HEK293 (cell line): Measurements from ENCODE around the gene SKIL.

ENCODE experiments used
- CTCF ChIA-PET: fragments of 350-600 bp; formaldehyde crosslinking; extraction: SDS; loops from one replicate; lab custom pipeline; 2021; ENCODE audit warnings: antibody characterized with exemption; lab: Yijun Ruan, JAX
- POLR2A ChIA-PET: fragments of 300-600 bp; formaldehyde crosslinking; extraction: SDS; loops from one replicate; lab custom pipeline; 2020; ENCODE audit warnings: antibody characterized with exemption, inconsistent platforms; lab: Yijun Ruan, JAX
- H3K27ac ChIP-seq: fragments of 200-500 bp; sonication (Bioruptor generic); 2 replicates; pipeline ENCODE4 v1.5.1; 2014; ENCODE audit warnings: low read depth, low read length, control low read depth, inconsistent platforms; ENCODE audit errors: extremely low read depth
- H3K36me3 ChIP-seq, 2 experiments: fragments of 200-500 bp in 1 of 2; sonication (Bioruptor generic) in 1 of 2; 1 replicate in 1 of 2; 2 replicates in 1 of 2; pipeline ENCODE4 v1.5.1; 2014 to 2017; ENCODE audit warnings: inconsistent platforms in 2 of 2, low read length in 2 of 2; ENCODE audit not compliant: control insufficient read depth in 2 of 2, insufficient read depth in 1 of 2
- H3K4me1 ChIP-seq: fragments of 200-500 bp; sonication (Bioruptor generic); 2 replicates; pipeline ENCODE4 v1.5.1; 2014; ENCODE audit warnings: mild to moderate bottlenecking, low read length, inconsistent platforms; ENCODE audit not compliant: control insufficient read depth, insufficient read depth
- H3K4me3 ChIP-seq: 2 replicates; pipeline ENCODE4 v1.5.1; 2011; ENCODE audit warnings: low read depth, mild to moderate bottlenecking, control low read depth, low read length, moderate library complexity
- H3K9me3 ChIP-seq: fragments of 200-500 bp; sonication (Bioruptor generic); 2 replicates; pipeline ENCODE4 v1.5.1; 2014; ENCODE audit warnings: low read depth, low read length, inconsistent platforms; ENCODE audit not compliant: control insufficient read depth, insufficient read depth
- GFI1B ChIP-seq: fragments of 450-650 bp; formaldehyde crosslinking; IDR thresholded peaks from 2 replicates; pipeline ENCODE4 v1.5.1; 2016; ENCODE audit warnings: missing biosample characterization, missing genetic modification characterization
- GLI4 ChIP-seq: fragments of 450-650 bp; formaldehyde crosslinking; IDR thresholded peaks from 2 replicates; pipeline ENCODE4 v1.5.1; 2016; ENCODE audit warnings: missing biosample characterization, missing genetic modification characterization
- KLF7 ChIP-seq: fragments of 450-650 bp; formaldehyde crosslinking; IDR thresholded peaks from 2 replicates; pipeline ENCODE4 v1.5.1; 2016; ENCODE audit warnings: missing biosample characterization, missing genetic modification characterization, borderline replicate concordance
- KLF8 ChIP-seq: fragments of 450-650 bp; formaldehyde crosslinking; IDR thresholded peaks from 2 replicates; pipeline ENCODE4 v1.5.1; 2016; ENCODE audit warnings: missing biosample characterization, missing genetic modification characterization
- KLF9 ChIP-seq: fragments of 450-650 bp; formaldehyde crosslinking; IDR thresholded peaks from 2 replicates; pipeline ENCODE4 v1.5.1; 2016; ENCODE audit warnings: missing biosample characterization, missing genetic modification characterization, low read depth
- PRDM1 ChIP-seq: fragments of 450-650 bp; formaldehyde crosslinking; IDR thresholded peaks from 2 replicates; pipeline ENCODE4; 2016; ENCODE audit warnings: missing biosample characterization, missing genetic modification characterization
- SCRT1 ChIP-seq: fragments of 450-650 bp; formaldehyde crosslinking; IDR thresholded peaks from 2 replicates; pipeline ENCODE4 v1.5.1; 2016; ENCODE audit warnings: missing biosample characterization, missing genetic modification characterization, borderline replicate concordance
- SP2 ChIP-seq: fragments of 450-650 bp; formaldehyde crosslinking; IDR thresholded peaks from 2 replicates; pipeline ENCODE4 v1.5.1; 2016; ENCODE audit warnings: missing biosample characterization, missing genetic modification characterization
- YY1 ChIP-seq: fragments of 450-650 bp; formaldehyde crosslinking; IDR thresholded peaks from 2 replicates; pipeline ENCODE4 v1.5.1; 2018; ENCODE audit warnings: missing biosample characterization, missing genetic modification characterization
- ZBTB20 ChIP-seq: fragments of 450-650 bp; formaldehyde crosslinking; IDR thresholded peaks from 2 replicates; pipeline ENCODE4 v1.5.1; 2016; ENCODE audit warnings: missing biosample characterization, missing genetic modification characterization
- ZEB2 ChIP-seq: fragments of 450-650 bp; formaldehyde crosslinking; IDR thresholded peaks from 2 replicates; pipeline ENCODE4 v1.5.1; 2016; ENCODE audit warnings: missing biosample characterization, missing genetic modification characterization
- ZNF140 ChIP-seq: fragments of 450-650 bp; formaldehyde crosslinking; IDR thresholded peaks from 2 replicates; pipeline ENCODE4 v1.5.1; 2016; ENCODE audit warnings: missing biosample characterization, missing genetic modification characterization
- ZNF146 ChIP-seq: fragments of 450-650 bp; formaldehyde crosslinking; IDR thresholded peaks from 2 replicates; pipeline ENCODE4 v1.5.1; 2016; ENCODE audit warnings: missing biosample characterization, missing genetic modification characterization
- ZNF175 ChIP-seq: fragments of 450-650 bp; formaldehyde crosslinking; IDR thresholded peaks from 2 replicates; pipeline ENCODE4 v1.5.1; 2016; ENCODE audit warnings: missing biosample characterization, missing genetic modification characterization
- ZNF248 ChIP-seq: fragments of 450-650 bp; formaldehyde crosslinking; IDR thresholded peaks from 2 replicates; pipeline ENCODE4 v1.5.1; 2017; ENCODE audit warnings: missing biosample characterization, missing genetic modification characterization
- ZNF394 ChIP-seq: fragments of 450-650 bp; formaldehyde crosslinking; IDR thresholded peaks from 2 replicates; pipeline ENCODE4 v1.5.1; 2016; ENCODE audit warnings: missing biosample characterization, missing genetic modification characterization, mild to moderate bottlenecking, moderate library complexity, borderline replicate concordance
- ZNF621 ChIP-seq: fragments of 450-650 bp; formaldehyde crosslinking; IDR thresholded peaks from 2 replicates; pipeline ENCODE4 v1.5.1; 2017; ENCODE audit warnings: missing biosample characterization, missing genetic modification characterization
- ZNF624 ChIP-seq: fragments of 450-650 bp; formaldehyde crosslinking; IDR thresholded peaks from 2 replicates; pipeline ENCODE4 v1.5.1; 2017; ENCODE audit warnings: missing biosample characterization, missing genetic modification characterization
- ZNF704 ChIP-seq: fragments of 450-650 bp; formaldehyde crosslinking; IDR thresholded peaks from 2 replicates; pipeline ENCODE4 v1.5.1; 2016; ENCODE audit warnings: missing biosample characterization, missing genetic modification characterization
- ZNF776 ChIP-seq: fragments of 450-650 bp; formaldehyde crosslinking; IDR thresholded peaks from 2 replicates; pipeline ENCODE4 v1.5.0; 2017; ENCODE audit warnings: missing biosample characterization, missing genetic modification characterization, borderline replicate concordance
- ZNF785 ChIP-seq: fragments of 450-650 bp; formaldehyde crosslinking; IDR thresholded peaks from 2 replicates; pipeline ENCODE4 v1.5.1; 2016; ENCODE audit warnings: missing biosample characterization, missing genetic modification characterization
- ZSCAN16 ChIP-seq: fragments of 450-650 bp; formaldehyde crosslinking; IDR thresholded peaks from 2 replicates; pipeline ENCODE4 v1.5.1; 2016; ENCODE audit warnings: missing biosample characterization, missing genetic modification characterization
- ZSCAN23 ChIP-seq: fragments of 450-650 bp; formaldehyde crosslinking; IDR thresholded peaks from 2 replicates; pipeline ENCODE4 v1.5.1; 2016; ENCODE audit warnings: missing biosample characterization, missing genetic modification characterization

The SKIL gene

DNA sequence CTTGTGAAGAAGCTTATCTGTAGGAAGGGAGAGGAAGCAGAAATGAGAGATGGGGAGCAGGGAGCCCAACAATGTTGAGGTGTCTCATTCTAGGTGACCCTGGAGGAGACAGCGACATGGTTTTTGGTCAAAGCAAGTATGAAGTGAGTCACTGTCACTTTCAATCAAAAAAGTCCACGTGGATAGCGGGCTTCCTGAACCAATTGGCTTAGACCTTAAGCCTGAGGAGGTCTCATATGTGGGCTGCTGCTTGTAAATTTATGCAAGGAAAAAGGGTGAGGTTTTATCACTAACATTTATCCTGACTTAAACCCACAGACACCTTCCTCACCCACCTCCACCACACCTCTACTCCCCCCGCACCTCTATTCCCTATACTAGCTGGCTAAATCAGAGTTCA lies 83.9 kb downstream of the SKIL start:
- H3K27ac ChIP-seq: no peak overlapping the region
- TF ChIP-seq KLF7 (tag by site-specific recombination) (no peak), PRDM1 (tag by site-specific recombination) (no peak), ZEB2 (tag by site-specific recombination) (no peak), ZNF248 (tag by site-specific recombination) (no peak)
- ChIA-PET CTCF (no interaction called here), POLR2A (no interaction called here)
- H3K4me1 ChIP-seq: no peaks in the 10 kb centered on the region
- H3K4me3 ChIP-seq: no peak overlapping the region
- no peaks in the 10 kb centered on the region for H3K36me3 ChIP-seq
- H3K9me3 ChIP-seq: no peaks in the 10 kb centered on the region

DNA sequence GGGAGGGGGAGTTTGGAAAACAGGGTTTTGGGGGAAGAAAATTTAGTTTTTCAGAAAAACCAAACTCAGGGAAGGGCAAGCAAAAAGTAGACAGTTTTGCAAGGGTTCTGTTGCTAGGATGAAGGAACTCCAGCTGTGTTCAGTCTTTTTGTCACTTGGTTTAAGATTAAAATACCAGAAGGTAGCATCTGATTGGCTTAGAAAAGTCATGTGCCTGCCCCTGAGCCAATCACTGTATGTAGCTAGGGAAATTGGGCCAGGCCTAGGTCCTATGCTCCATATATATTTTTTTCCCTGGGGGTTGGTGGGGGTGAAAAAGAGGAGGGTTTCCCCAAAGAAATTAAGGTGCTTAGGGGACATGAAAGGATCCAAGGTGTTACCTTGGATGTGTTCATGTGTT lies 85.4 kb downstream of the SKIL start:
- TF ChIP-seq ZEB2 (tag by site-specific recombination): no peak
- no peak for TF ChIP-seq ZNF704
- no peak for TF ChIP-seq KLF9 (tag by site-specific recombination)
- no peak for TF ChIP-seq ZNF146 (tag by site-specific recombination)
- no peak for TF ChIP-seq ZNF140 (tag by site-specific recombination)
- TF ChIP-seq SP2 (tag by site-specific recombination): no peak
- TF ChIP-seq ZNF776: no peak
- TF ChIP-seq ZBTB20 (tag by site-specific recombination): no peak
- TF ChIP-seq YY1 (tag by site-specific recombination): no peak
- no peak for TF ChIP-seq ZNF394 (tag by site-specific recombination)
- H3K4me3 ChIP-seq: no peak overlapping the region
- ChIA-PET CTCF (interaction anchor here (1.7 kb wide), 1 partner anchor 29 kb away, joined by 3 read pairs; no protein-coding TSS in a partner anchor), POLR2A (interaction anchor here (0.7 kb wide), 1 partner anchor 43 kb away, joined by 3 read pairs; no protein-coding TSS in a partner anchor)
- no peaks in the 10 kb centered on the region for H3K9me3 ChIP-seq
- no peaks in the 10 kb centered on the region for H3K4me1 ChIP-seq
- H3K27ac ChIP-seq: no peak overlapping the region
- no peaks in the 10 kb centered on the region for H3K36me3 ChIP-seq

DNA sequence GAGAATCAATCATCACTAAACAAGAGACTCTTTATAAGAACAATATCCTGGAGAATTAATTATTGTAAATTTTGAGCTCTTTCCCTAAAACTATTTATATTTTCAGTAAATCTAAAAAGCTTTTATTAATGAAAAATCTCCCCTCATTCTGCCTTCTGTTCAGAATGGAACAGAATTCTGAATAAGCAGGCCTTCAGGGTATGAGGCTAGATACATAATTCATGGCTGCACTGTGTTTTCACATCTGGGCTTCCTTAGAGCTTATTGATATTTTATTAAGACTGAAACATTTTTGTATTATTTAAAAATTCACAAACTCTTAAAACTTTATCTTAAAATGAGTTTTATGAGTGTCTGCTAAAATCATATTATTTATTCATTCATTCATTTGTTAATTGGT lies 85.9 kb downstream of the SKIL start:
- ChIA-PET CTCF (interaction anchor here (1.7 kb wide), 1 partner anchor 30 kb away, joined by 3 read pairs; no protein-coding TSS in a partner anchor), POLR2A (no interaction called here)
- TF ChIP-seq ZNF621 (tag by site-specific recombination): no peak
- TF ChIP-seq GFI1B (tag by site-specific recombination): no peak
- no peak for TF ChIP-seq KLF8
- TF ChIP-seq ZNF175: no peak
- TF ChIP-seq ZNF624: no peak
- TF ChIP-seq GLI4 (tag by site-specific recombination): no peak
- no peak for TF ChIP-seq ZSCAN16
- no peak for TF ChIP-seq SCRT1
- TF ChIP-seq ZSCAN23 (tag by site-specific recombination): no peak
- TF ChIP-seq ZNF785 (tag by site-specific recombination): no peak
- TF ChIP-seq, all 188 proteins: peak for 0

More for the DNA sequence above, 85.9 kb downstream of the SKIL start:
- H3K4me3 ChIP-seq: no peak overlapping the region
- H3K9me3 ChIP-seq: no peaks in the 10 kb centered on the region
- H3K36me3 ChIP-seq: no peaks in the 10 kb centered on the region
- no peak overlapping the region for H3K27ac ChIP-seq
- H3K4me1 ChIP-seq: no peaks in the 10 kb centered on the region
